ENCODE data around the gene GALNT11. TPM values are rescaled to one million over a fixed set of nuclear protein-coding genes. Genes with fewer than 3 reads are reported as not detected.

GALNT11 gene
- total and polyA plus RNA-seq, 9 of the 15 experiments (the other 6 are each of a cell fraction or from before 2014, with no cell fraction given) = 8.2 to 59.5 (median 36.5) TPM

DNA sequence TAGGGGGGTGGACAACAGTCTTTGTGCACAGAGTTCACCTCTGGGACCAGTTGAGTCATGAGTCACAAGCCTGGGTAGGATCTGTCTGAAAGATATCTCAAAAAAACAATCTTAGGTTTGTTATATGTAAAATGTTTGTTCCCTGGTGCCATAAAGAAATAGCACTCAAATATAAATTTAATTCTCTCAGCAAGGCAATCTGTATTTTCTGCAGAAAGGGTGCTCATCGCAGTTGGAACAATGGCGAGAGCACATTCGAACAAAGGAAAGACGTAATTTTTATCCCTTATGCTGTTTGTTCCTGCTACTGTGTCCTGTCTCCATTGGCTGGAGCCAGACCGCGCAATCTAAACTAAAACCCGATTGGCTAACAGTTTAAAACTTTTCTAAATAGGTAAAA is 63.7 kb downstream of the GALNT11 start:
- Histone ChIP-seq H3K79me2 (ENCODE audit: control insufficient read depth, insufficient read depth, low read length) (no peaks in the 10 kb centered on the region; the same call in 2 of the 3 replicates), H3K4me1 (replicated peaks in 1 of 2; ENCODE audit: control insufficient read depth in 2 of 2, insufficient read depth in 2 of 2, low read length in 2 of 2) (no peaks in the 10 kb centered on the region), H3K9ac (ENCODE audit: insufficient read depth in 1 of 2, low read depth in 2 of 2, low read length in 2 of 2) (no peak overlapping the region), H3K4me3 (no peak overlapping the region), H3K9me1 (ENCODE audit: control insufficient read depth, insufficient read depth, low read length) (no peaks in the 10 kb centered on the region), H3K27me3 (ENCODE audit: control insufficient read depth in 2 of 2, insufficient read depth in 2 of 2, low read length in 2 of 2) (no peaks in the 10 kb centered on the region), H3K27ac (ENCODE audit: extremely low read depth, low read depth, low read length) (no peak overlapping the region), H3K36me3 (ENCODE audit: control insufficient read depth, insufficient read depth, low read length) (no peaks in the 10 kb centered on the region; the same call in 2 of the 3 replicates), H2AFZ (ENCODE audit: low read depth, low read length) (no peak overlapping the region), H3K9me3 (replicated peaks; ENCODE audit: control insufficient read depth, insufficient read depth, low read depth, low read length) (peaks cover 10% of the 10 kb centered on the region), H4K20me1 (replicated peaks; ENCODE audit: control insufficient read depth, insufficient read depth, low read length) (no peaks in the 10 kb centered on the region), H3K4me2 (ENCODE audit: insufficient read depth, low read length) (no peak overlapping the region)
- DNase-seq (ENCODE audit: extremely low read depth in 1 of 4, low spot score in 3 of 4) (no peak), ATAC-seq (no peak), FAIRE-seq (no peak)
- CTCF ChIA-PET (ENCODE audit: low intra/inter-chr PET ratio) = no interaction called here
- POLR2A ChIA-PET = no interaction called here
- no peak for TF ChIP-seq SMC3 (conservative IDR thresholded peaks at IDR 0.05; ENCODE audit: insufficient read depth, low read depth, low read length)
- TF ChIP-seq, protein P1, sequence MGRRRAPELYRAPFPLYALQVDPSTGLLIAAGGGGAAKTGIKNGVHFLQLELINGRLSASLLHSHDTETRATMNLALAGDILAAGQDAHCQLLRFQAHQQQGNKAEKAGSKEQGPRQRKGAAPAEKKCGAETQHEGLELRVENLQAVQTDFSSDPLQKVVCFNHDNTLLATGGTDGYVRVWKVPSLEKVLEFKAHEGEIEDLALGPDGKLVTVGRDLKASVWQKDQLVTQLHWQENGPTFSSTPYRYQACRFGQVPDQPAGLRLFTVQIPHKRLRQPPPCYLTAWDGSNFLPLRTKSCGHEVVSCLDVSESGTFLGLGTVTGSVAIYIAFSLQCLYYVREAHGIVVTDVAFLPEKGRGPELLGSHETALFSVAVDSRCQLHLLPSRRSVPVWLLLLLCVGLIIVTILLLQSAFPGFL (CRISPR knock-in tag; IDR thresholded peaks at IDR 0.05) = no peak
- TF ChIP-seq XRCC3 (IDR thresholded peaks at IDR 0.05) = peak; percentile 60; the same call in 1 of the 2 replicates
- no peak for TF ChIP-seq WHSC1 (IDR thresholded peaks at IDR 0.05; ENCODE audit: low read length)
- no peak for TF ChIP-seq RAD21 (CRISPR knock-in tag; conservative IDR thresholded peaks at IDR 0.05 in 1 of 2, IDR thresholded peaks at IDR 0.05 in 1 of 2)
- TF ChIP-seq CBX5 (IDR thresholded peaks at IDR 0.05; ENCODE audit: borderline replicate concordance, low read depth) = peak; percentile 70; the same call in 1 of the 2 replicates
- TF ChIP-seq ZNF586 (CRISPR knock-in tag; conservative IDR thresholded peaks at IDR 0.05) = no peak
- TF ChIP-seq, protein P2, sequence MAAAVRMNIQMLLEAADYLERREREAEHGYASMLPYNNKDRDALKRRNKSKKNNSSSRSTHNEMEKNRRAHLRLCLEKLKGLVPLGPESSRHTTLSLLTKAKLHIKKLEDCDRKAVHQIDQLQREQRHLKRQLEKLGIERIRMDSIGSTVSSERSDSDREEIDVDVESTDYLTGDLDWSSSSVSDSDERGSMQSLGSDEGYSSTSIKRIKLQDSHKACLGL (CRISPR knock-in tag; IDR thresholded peaks at IDR 0.05; ENCODE audit: borderline replicate concordance, poor library complexity, severe bottlenecking) = no peak
- TF ChIP-seq TBP (optimal IDR thresholded peaks at IDR 0.05; ENCODE audit: low read depth, low read length) = no peak
- TF ChIP-seq YY1 (IDR thresholded peaks at IDR 0.05; ENCODE audit: borderline replicate concordance in 1 of 3, control insufficient read depth in 1 of 3, extremely low read depth in 1 of 3, insufficient read depth in 3 of 3, insufficient read length in 1 of 3, insufficient replicate concordance in 2 of 3, low read depth in 1 of 3, low read length in 2 of 3) = no peak
- TF ChIP-seq ZNF785 (CRISPR knock-in tag; IDR thresholded peaks at IDR 0.05) = no peak
- peak; percentile 79 for TF ChIP-seq TRIM28 (IDR thresholded peaks at IDR 0.05)
- no peak for TF ChIP-seq TEAD2 (tag; IDR thresholded peaks at IDR 0.05)
- no peak for TF ChIP-seq SRSF9 (IDR thresholded peaks at IDR 0.05; ENCODE audit: borderline replicate concordance, low read depth, low read length)
- TF ChIP-seq, protein P3, sequence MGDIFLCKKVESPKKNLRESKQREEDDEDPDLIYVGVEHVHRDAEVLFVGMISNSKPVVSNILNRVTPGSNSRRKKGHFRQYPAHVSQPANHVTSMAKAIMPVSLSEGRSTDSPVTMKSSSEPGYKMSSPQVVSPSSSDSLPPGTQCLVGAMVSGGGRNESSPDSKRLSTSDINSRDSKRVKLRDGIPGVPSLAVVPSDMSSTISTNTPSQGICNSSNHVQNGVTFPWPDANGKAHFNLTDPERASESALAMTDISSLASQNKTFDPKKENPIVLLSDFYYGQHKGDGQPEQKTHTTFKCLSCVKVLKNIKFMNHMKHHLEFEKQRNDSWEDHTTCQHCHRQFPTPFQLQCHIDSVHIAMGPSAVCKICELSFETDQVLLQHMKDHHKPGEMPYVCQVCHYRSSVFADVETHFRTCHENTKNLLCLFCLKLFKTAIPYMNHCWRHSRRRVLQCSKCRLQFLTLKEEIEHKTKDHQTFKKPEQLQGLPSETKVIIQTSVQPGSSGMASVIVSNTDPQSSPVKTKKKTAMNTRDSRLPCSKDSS (IDR thresholded peaks at IDR 0.05; ENCODE audit: low read depth, partially characterized antibody) = peak; percentile 94
- no peak for TF ChIP-seq KDM2B (CRISPR knock-in tag; IDR thresholded peaks at IDR 0.05)
- no peak for TF ChIP-seq RBM14 (IDR thresholded peaks at IDR 0.05; ENCODE audit: borderline replicate concordance, insufficient read depth, low read depth, low read length)
- TF ChIP-seq L3MBTL2 (IDR thresholded peaks at IDR 0.05) = no peak
- no peak for TF ChIP-seq TEAD4 (IDR thresholded peaks at IDR 0.05; ENCODE audit: low read length)
- no peak for TF ChIP-seq TEAD4 (CRISPR knock-in tag; IDR thresholded peaks at IDR 0.05; ENCODE audit: borderline replicate concordance)
- TF ChIP-seq CBX3 (IDR thresholded peaks at IDR 0.05; ENCODE audit: borderline replicate concordance in 1 of 2, low read length in 2 of 2) = peak in 1 of 2 experiments; percentile 96; a peak in 2 of 3 replicates
- WGBS (ENCODE audit: insufficient coverage, low coverage, missing lambda C conversion rate) = 92% methylated on average over 7 of the region's 7 CpGs
- BruUV-seq (replicated peaks) = no TSS peak
- in situ Hi-C loops (cut with MboI) (no loop called here), intact Hi-C loops (cut with micrococcal nuclease) (no loop called here)
